ENCODE results near the gene EXOC8.
"Not testable (repeated sequence)": the region's sequence is repeated elsewhere in the genome, so short reads cannot be mapped to it uniquely, and the experiment has no call there.

GRCh38 chr1:231348856-231349255 lies 11.2 kb upstream of the EXOC8 start:
- not testable (repeated sequence) for TF ChIP-seq CTCF (IDR thresholded peaks at IDR 0.05); ZFX (IDR thresholded peaks at IDR 0.05; ENCODE audit: borderline replicate concordance)

Measured in 22Rv1 (cell line).